WERI-Rb-1 (cell line): ENCODE measurements around the gene ZNF561.
"Not testable (repeated sequence)": the region's sequence is repeated elsewhere in the genome, so short reads cannot be mapped to it uniquely, and the experiment has no call there.

Experiments used
- DNase-seq: peaks from one replicate; pipeline ENCODE4 v3.0.0-alpha.2; 2020
- H3K27ac ChIP-seq: fragments of 250-450 bp; sonication (Bioruptor Pico); 2 replicates; pipeline ENCODE4 v1.5.1; 2020; ENCODE audit warnings: mild to moderate bottlenecking, moderate library complexity
- H3K27me3 ChIP-seq: fragments of 250-450 bp; sonication (Bioruptor Pico); 2 replicates; pipeline ENCODE4 v1.5.1; 2021; ENCODE audit warnings: mild to moderate bottlenecking, low read depth, moderate library complexity; ENCODE audit not compliant: insufficient read depth, severe bottlenecking
- H3K36me3 ChIP-seq: fragments of 250-450 bp; sonication (Bioruptor Pico); 2 replicates; pipeline ENCODE4 v1.5.1; 2020; ENCODE audit warnings: mild to moderate bottlenecking, moderate library complexity
- H3K4me3 ChIP-seq: 2 replicates; pipeline ENCODE4 v1.5.1; 2011; ENCODE audit warnings: low read depth, mild to moderate bottlenecking, control low read depth, low read length
- H3K9me3 ChIP-seq: fragments of 250-450 bp; sonication (Bioruptor Pico); 2 replicates; pipeline ENCODE4 v1.5.1; 2021; ENCODE audit warnings: mild to moderate bottlenecking, moderate library complexity; ENCODE audit not compliant: severe bottlenecking
- TF ChIP-seq, protein P1 (sequence below): IDR thresholded peaks from 2 replicates; pipeline ENCODE4 v1.5.1; 2011; ENCODE audit warnings: low read depth, mild to moderate bottlenecking, control low read depth, inconsistent platforms, low read length

The ZNF561 gene

DNA sequence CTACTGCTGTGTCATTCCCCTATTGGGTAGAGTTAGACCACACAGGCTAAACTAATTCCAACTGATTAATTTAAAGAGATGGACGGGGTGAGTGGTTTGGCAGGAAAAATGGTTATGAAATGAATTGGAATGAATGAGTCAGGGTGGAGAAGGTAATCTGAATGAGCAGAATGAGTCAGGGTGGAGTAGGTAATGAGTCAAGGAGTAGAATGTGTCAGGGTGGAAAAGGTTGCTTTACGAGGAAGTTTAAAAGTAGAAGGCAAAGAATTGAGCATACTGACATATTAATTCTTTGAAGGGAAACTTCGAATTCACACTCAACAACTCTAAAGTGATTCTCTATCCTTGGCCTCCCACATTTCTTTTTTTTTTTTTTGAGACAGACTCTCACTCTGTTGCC is 24.0 kb downstream of the ZNF561 start:
- no peaks in the 10 kb centered on the region for H3K27me3 ChIP-seq
- peaks cover 12% of the 10 kb centered on the region for H3K9me3 ChIP-seq
- TF ChIP-seq, protein P1, sequence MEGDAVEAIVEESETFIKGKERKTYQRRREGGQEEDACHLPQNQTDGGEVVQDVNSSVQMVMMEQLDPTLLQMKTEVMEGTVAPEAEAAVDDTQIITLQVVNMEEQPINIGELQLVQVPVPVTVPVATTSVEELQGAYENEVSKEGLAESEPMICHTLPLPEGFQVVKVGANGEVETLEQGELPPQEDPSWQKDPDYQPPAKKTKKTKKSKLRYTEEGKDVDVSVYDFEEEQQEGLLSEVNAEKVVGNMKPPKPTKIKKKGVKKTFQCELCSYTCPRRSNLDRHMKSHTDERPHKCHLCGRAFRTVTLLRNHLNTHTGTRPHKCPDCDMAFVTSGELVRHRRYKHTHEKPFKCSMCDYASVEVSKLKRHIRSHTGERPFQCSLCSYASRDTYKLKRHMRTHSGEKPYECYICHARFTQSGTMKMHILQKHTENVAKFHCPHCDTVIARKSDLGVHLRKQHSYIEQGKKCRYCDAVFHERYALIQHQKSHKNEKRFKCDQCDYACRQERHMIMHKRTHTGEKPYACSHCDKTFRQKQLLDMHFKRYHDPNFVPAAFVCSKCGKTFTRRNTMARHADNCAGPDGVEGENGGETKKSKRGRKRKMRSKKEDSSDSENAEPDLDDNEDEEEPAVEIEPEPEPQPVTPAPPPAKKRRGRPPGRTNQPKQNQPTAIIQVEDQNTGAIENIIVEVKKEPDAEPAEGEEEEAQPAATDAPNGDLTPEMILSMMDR: no peak
- no peaks in the 10 kb centered on the region for H3K36me3 ChIP-seq
- no peak overlapping the region for H3K4me3 ChIP-seq
- no peak overlapping the region for H3K27ac ChIP-seq
- DNase-seq: no peak

DNA sequence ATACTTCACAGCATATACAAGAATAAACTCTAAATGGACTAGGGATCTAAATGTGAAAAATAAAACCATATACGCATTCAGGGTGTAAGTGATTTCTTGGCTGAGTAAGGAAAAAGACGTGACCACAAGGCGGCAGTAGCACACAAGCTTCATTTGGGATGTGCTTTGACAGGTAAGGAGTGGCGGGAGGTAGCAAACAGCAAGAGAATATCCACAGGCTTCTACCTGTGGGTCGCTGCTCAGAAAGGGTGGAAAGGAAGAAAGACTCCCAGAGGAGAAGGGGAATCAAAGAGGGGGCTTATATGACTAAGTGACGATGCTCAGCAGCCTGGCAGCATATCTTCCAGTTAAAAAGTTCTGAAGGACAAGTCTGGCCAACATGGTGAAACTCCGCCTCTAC is 34.3 kb downstream of the ZNF561 start:
- no peaks in the 10 kb centered on the region for H3K27me3 ChIP-seq
- H3K36me3 ChIP-seq: peaks cover 11% of the 10 kb centered on the region
- no peak overlapping the region for H3K27ac ChIP-seq
- no peak overlapping the region for H3K4me3 ChIP-seq
- peak; percentile 83 for DNase-seq
- H3K9me3 ChIP-seq: no peaks in the 10 kb centered on the region
- TF ChIP-seq, protein P1: peak; percentile 77

DNA sequence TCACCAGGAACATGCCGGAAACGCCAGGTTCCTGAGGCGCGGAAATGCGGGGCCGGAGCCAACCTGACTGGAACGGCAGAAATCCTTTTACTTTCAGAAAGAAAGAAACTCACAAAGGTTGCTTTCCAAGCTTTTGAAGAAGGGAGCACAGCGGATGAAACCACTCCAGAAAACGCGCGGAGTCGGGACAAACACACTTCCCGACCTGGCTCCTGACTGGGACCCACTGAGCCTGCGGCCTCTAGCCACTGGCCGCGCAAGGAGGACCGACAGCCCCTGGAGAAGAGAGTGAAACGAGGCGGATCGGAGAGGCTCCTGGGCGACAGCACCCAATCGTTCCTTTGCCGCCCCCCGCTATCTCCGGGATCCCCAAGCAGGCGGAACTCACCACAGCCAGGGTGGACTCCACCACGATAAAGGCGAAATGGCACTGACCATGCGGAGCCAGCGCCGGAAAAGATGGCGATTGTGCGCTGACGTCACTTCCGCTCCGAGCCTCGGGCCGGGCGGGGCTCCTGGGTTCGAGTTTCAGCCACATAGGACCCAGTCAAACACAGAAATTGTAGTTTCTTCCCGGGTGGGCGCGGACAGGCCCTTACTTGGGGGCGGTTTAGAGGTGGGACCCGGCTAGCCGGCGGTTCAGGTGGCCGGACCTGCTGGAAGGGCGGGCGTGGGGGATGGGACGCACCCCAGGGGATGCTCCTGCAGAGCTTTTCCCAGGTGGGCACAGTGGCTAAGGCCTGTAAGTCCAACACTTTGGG is 36.8 kb downstream of the ZNF561 start, which contains the start of gene ZNF121:
TSS of gene ZNF121 (minus strand) at position 432 of the 761 bp plus-strand sequence. CDS start 16,407 bp downstream, outside the sequence.
- DNase-seq: peak; percentile 84
- no peaks in the 10 kb centered on the region for H3K27me3 ChIP-seq
- H3K9me3 ChIP-seq: no peaks in the 10 kb centered on the region
- H3K4me3 ChIP-seq: peak within 1 kb of the TSS; percentile 92
- peak within 1 kb of the TSS; percentile 89 for H3K27ac ChIP-seq
- TF ChIP-seq, protein P1: no peak
- peaks cover 16% of the 10 kb centered on the region for H3K36me3 ChIP-seq

DNA sequence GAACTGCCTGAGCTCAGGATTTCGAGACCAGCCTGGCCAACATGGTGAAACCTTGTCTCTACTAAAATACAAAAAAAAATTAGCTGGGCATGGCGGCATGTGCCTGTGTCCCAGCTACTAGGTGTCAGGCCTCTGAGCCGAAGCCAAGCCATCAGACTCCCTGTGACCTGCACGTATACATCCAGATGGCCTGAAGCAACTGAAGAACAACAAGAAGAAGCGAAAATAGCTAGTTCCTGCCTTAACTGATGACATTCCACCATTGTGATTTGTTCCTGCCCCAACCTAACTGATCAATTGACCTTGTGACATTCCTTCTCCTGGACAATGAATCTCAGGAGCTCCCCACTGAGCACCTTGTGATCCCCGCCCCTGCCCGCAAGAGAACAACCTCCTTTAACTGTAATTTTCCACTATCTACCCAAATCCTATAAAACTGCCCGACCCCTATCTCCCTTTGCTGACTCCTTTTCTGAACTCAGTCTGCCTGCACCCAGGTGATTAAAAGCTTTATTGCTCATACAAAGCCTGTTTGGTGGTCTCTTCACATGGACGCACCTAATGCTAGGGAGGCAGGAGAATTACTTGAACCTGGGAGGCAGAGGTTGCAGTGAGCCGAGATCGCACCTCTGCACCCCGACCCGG is 38.8 kb downstream of the ZNF561 start:
- not testable (repeated sequence) for H3K27me3 ChIP-seq, H3K27ac ChIP-seq, DNase-seq, H3K4me3 ChIP-seq, H3K9me3 ChIP-seq
- peaks cover 23% of the 10 kb centered on the region for H3K36me3 ChIP-seq

DNA sequence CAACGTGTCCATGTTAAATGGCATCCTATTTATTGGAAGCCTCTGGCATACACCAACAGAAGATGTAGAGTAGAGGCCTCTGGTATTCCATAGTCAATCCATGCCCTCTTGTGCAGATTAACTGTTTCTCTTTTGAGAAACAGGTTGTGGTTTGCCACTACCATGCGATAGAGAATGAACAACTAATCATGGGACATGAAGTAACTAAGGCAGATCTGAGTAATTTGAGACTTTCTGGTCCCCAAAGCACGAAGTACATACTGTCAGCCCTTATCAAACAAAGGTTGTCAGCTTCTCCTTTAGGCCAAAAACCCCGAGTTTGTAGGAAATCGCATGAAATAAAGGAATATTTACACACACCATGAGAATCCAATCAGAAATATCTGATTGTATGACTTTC is 40.3 kb downstream of the ZNF561 start:
- peaks cover 24% of the 10 kb centered on the region for H3K36me3 ChIP-seq
- H3K27ac ChIP-seq: no peak overlapping the region

DNA sequence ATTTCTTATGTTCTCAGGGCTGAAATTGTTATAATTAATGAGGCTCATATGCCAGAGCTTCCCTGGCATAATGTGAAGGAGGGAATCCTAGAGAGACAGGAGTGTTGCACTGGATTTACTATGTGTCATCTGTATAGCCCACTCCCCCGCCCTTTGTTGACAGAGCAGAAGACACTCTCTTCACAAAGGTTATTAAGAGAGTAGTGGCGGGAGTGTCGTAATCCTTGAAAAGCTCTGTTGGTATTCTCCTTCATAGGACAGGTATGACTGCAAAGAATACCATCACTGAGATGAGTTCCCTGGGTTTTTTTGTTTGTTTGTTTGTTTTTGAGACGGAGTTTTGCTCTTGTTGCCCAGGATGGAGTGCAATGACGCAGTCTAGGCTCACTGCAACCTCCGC is 50.8 kb downstream of the ZNF561 start:
- TF ChIP-seq, protein P1: no peak
- Histone ChIP-seq H3K36me3 (peaks cover 64% of the 10 kb centered on the region), H3K4me3 (no peak overlapping the region), H3K27ac (no peak overlapping the region), H3K27me3 (no peaks in the 10 kb centered on the region), H3K9me3 (peaks cover 21% of the 10 kb centered on the region)
- no peak for DNase-seq

More for the DNA sequence above, 40.3 kb downstream of the ZNF561 start:
- TF ChIP-seq, protein P1: no peak
- no peak for DNase-seq
- no peaks in the 10 kb centered on the region for H3K9me3 ChIP-seq
- H3K27me3 ChIP-seq: no peaks in the 10 kb centered on the region
- H3K4me3 ChIP-seq: no peak overlapping the region
